Liver (tissue), 3 donors: ENCODE results near the gene ASCC1.

Experiments
- EGR1 ChIP-seq, 2 donors: IDR thresholded peaks; 2 replicates each; pipeline ENCODE4 v1.6.1; 2016 to 2018; ENCODE audit warnings: antibody characterized with exemption in 2 of 2, low read depth in 2 of 2
- FOXA1 ChIP-seq: IDR thresholded peaks from 2 replicates; pipeline ENCODE4 v1.6.1; 2016; ENCODE audit warnings: antibody characterized with exemption
- GABPA ChIP-seq, 2 donors: IDR thresholded peaks in 1 of 2; conservative IDR thresholded peaks in 1 of 2; 2 replicates each; pipeline ENCODE4 v1.6.1; 2016; ENCODE audit warnings: antibody characterized with exemption in 2 of 2, mild to moderate bottlenecking in 1 of 2, moderate library complexity in 1 of 2
- JUND ChIP-seq, 2 donors: IDR thresholded peaks; 2 replicates each; pipeline ENCODE4 v1.6.1; 2016; ENCODE audit warnings: antibody characterized with exemption in 2 of 2
- MAX ChIP-seq: IDR thresholded peaks from 2 replicates; pipeline ENCODE4 v1.6.1; 2016; ENCODE audit warnings: antibody characterized with exemption
- RAD21 ChIP-seq, 2 donors: IDR thresholded peaks; 2 replicates each; pipeline ENCODE4 v1.6.1; 2016; ENCODE audit warnings: antibody characterized with exemption in 2 of 2, mild to moderate bottlenecking in 2 of 2
- SP1 ChIP-seq: IDR thresholded peaks from 2 replicates; pipeline ENCODE4 v1.6.1; 2018; ENCODE audit warnings: antibody characterized with exemption, mild to moderate bottlenecking
- TAF1 ChIP-seq: conservative IDR thresholded peaks from 2 replicates; pipeline ENCODE4 v1.6.1; 2016; ENCODE audit warnings: antibody characterized with exemption, mild to moderate bottlenecking
- YY1 ChIP-seq: IDR thresholded peaks from 2 replicates; pipeline ENCODE4 v1.6.1; 2016; ENCODE audit warnings: antibody characterized with exemption, mild to moderate bottlenecking
- TF ChIP-seq, protein P1 (sequence below): IDR thresholded peaks from 2 replicates; pipeline ENCODE4 v1.6.1; 2016; ENCODE audit warnings: antibody characterized with exemption, mild to moderate bottlenecking
- TF ChIP-seq, protein P2 (sequence below): fragments of 150-350 bp; IDR thresholded peaks from 2 replicates; pipeline ENCODE4 v1.5.1; 2017; ENCODE audit warnings: improper control_type of control experiment, low read depth, low read length; ENCODE audit not compliant: missing input control
- TF ChIP-seq, protein P3 (sequence below): IDR thresholded peaks from 2 replicates; pipeline ENCODE4 v1.6.1; 2016; ENCODE audit warnings: antibody characterized with exemption
- donor health status: healthy.
- donor health status: healthy.

- TF ChIP-seq, protein P1, sequence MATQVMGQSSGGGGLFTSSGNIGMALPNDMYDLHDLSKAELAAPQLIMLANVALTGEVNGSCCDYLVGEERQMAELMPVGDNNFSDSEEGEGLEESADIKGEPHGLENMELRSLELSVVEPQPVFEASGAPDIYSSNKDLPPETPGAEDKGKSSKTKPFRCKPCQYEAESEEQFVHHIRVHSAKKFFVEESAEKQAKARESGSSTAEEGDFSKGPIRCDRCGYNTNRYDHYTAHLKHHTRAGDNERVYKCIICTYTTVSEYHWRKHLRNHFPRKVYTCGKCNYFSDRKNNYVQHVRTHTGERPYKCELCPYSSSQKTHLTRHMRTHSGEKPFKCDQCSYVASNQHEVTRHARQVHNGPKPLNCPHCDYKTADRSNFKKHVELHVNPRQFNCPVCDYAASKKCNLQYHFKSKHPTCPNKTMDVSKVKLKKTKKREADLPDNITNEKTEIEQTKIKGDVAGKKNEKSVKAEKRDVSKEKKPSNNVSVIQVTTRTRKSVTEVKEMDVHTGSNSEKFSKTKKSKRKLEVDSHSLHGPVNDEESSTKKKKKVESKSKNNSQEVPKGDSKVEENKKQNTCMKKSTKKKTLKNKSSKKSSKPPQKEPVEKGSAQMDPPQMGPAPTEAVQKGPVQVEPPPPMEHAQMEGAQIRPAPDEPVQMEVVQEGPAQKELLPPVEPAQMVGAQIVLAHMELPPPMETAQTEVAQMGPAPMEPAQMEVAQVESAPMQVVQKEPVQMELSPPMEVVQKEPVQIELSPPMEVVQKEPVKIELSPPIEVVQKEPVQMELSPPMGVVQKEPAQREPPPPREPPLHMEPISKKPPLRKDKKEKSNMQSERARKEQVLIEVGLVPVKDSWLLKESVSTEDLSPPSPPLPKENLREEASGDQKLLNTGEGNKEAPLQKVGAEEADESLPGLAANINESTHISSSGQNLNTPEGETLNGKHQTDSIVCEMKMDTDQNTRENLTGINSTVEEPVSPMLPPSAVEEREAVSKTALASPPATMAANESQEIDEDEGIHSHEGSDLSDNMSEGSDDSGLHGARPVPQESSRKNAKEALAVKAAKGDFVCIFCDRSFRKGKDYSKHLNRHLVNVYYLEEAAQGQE, result no peak
- TF ChIP-seq, protein P2, sequence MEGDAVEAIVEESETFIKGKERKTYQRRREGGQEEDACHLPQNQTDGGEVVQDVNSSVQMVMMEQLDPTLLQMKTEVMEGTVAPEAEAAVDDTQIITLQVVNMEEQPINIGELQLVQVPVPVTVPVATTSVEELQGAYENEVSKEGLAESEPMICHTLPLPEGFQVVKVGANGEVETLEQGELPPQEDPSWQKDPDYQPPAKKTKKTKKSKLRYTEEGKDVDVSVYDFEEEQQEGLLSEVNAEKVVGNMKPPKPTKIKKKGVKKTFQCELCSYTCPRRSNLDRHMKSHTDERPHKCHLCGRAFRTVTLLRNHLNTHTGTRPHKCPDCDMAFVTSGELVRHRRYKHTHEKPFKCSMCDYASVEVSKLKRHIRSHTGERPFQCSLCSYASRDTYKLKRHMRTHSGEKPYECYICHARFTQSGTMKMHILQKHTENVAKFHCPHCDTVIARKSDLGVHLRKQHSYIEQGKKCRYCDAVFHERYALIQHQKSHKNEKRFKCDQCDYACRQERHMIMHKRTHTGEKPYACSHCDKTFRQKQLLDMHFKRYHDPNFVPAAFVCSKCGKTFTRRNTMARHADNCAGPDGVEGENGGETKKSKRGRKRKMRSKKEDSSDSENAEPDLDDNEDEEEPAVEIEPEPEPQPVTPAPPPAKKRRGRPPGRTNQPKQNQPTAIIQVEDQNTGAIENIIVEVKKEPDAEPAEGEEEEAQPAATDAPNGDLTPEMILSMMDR, result no peak
- no peak for TF ChIP-seq FOXA1
- TF ChIP-seq, protein P3, sequence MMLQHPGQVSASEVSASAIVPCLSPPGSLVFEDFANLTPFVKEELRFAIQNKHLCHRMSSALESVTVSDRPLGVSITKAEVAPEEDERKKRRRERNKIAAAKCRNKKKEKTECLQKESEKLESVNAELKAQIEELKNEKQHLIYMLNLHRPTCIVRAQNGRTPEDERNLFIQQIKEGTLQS, result no peak
- TF ChIP-seq SP1, result no peak
- TF ChIP-seq JUND (IDR thresholded peaks at IDR 0.05), result no peak
- TF ChIP-seq TAF1, result no peak
- TF ChIP-seq GABPA (IDR thresholded peaks at IDR 0.05 in 1 of 2, conservative IDR thresholded peaks at IDR 0.05 in 1 of 2), result no peak
- no peak for TF ChIP-seq EGR1 (IDR thresholded peaks at IDR 0.05; ENCODE audit: low read depth in 2 of 2)
- no peak for TF ChIP-seq MAX
- no peak for TF ChIP-seq YY1
- TF ChIP-seq RAD21 (IDR thresholded peaks at IDR 0.05), result no peak
Observed at GRCh38 chr10:72194949-72195348, 21.1 kb downstream of the ASCC1 start.
